DMS 273 treated with DMSO at 0.1 percent for 48 hours (cell line): ENCODE data around the gene NR3C2.

Source experiments
- DNase-seq: peaks from one replicate; lab custom pipeline; 2025; lab: John Stamatoyannopoulos, UW

Gene NR3C2

GRCh38 chr4:148434075-148434773, 8.0 kb downstream of the NR3C2 start:
- DNase-seq = no peak

- no peak for DNase-seq
These were observed 10.8 kb downstream of the NR3C2 start for GRCh38 chr4:148431401-148431800.

DNA sequence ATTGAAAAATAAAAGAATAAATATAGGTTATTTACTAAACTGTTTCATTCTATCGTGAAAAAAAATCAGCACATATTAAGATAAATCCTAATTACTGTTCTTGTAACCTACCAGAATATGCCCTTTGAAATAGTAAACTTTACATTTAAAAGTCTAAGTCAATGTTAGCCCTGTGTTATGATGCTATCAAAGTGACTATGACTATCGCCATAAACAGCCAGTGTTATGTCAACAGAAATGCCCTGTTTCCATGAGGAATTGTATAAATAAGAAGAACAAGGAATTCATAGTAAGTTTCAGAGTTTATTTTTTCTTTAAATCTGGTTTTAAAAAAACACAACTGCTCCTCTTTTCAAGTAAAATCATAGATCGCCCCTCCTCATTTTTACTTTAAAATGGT, 11.4 kb downstream of the NR3C2 start:
- DNase-seq = no peak

- no peak for DNase-seq
These were observed 13.0 kb downstream of the NR3C2 start for GRCh38 chr4:148429206-148429605.

DNA sequence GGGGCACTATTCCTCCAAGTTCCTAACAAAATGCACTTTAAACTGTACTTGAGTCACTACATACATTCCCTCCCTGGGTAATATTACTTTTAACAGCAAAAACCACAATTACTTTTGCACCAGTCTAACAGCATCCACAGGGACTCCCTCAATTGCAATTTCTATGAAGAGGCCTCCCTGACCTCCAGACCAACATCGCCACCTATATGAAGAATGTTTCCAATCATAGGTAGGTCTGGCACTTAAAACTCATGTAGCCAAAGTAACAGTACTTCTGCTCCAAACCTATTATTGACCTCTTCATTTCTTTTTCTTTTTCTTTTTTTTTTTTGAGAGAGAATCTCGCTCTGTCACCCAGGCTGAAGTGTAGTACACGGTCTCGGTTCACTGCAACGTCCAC, 15.6 kb downstream of the NR3C2 start:
- DNase-seq = no peak

- DNase-seq = no peak
These were observed 16.7 kb downstream of the NR3C2 start for GRCh38 chr4:148425327-148426110.

- no peak for DNase-seq
These were observed 21.8 kb downstream of the NR3C2 start for GRCh38 chr4:148420397-148420796.

DNA sequence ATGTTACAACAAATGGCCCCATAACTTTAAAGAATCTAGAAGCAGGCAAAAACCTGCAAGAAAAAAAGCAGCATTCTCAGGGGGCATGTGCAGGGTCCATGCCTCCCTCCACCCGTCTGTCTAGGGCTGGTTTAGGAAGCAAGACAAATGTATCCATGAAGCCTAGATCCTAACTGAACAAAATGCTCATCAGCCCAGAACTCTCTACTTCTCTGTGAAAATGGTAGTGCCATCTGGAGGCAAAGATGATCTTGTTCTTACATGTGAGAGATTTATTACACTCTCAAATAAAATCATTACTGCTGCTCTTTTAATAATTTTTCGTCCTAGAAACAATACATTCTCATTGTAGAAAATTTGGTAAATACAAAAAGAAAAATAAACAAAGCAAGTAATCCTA, 26.7 kb downstream of the NR3C2 start:
- no peak for DNase-seq

DNA sequence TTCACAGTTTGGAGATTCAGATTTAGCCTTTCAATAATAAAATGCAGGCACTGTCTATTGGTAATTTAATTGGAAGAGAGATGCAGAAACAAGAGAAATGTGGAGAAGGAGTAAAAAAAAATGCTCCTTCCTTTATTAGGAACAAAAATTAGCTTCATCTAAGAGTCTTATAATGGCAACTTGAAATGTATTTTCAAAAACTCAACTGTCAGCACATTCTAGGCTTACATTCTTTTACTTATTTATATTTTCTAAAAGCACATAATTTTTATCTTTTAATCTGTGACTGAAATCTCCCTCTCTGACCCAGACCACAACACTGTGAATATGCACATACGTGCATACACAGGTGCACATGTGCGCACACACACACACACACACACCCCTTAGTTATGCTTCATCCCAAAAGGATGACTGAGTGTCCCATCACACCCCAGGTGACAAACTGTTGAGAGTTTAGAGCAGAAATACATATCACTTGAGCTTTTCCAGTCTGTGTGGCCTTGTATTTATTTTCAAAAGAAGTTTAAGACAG, 29.7 kb downstream of the NR3C2 start:
- no peak for DNase-seq

GRCh38 chr4:148405161-148405893, 36.9 kb downstream of the NR3C2 start:
- no peak for DNase-seq

DNA sequence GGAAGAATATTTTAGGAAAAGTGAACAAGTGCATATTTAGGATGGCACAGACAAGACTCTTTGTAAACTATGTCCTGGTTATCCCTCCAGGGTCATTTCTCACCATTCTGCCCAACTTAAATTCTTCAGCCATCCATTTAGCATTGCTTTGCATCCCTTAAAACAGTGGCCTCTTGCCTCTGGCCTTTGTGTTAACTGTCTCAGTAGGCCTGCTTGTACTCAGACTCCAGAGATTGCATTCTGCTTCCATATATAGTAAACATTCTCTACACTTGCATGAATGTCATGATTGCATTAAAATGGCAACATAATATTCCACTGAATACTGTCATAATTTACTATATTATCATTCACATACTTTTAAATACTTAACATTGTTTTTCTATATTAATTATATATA, 43.2 kb downstream of the NR3C2 start:
- no peak for DNase-seq

DNA sequence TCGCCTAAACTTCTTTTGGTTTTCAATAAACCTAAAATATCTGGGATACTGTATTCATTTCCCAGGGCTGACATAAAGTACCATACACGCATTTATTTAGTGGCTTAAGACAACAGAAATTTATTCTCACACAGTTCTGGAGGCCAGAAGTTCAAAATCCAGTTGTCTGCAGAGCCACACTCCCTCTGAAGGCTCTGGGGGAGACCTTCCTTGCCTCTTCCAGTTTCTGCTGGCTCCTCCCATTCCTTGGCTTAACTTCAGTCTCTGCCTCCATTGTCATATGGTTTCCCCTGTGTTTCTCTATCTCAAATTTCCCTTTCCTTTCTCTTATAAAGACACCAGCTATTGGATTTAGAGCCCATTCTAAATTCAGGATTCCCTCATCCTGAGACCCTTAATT, 44.4 kb downstream of the NR3C2 start:
- no peak for DNase-seq

DNA sequence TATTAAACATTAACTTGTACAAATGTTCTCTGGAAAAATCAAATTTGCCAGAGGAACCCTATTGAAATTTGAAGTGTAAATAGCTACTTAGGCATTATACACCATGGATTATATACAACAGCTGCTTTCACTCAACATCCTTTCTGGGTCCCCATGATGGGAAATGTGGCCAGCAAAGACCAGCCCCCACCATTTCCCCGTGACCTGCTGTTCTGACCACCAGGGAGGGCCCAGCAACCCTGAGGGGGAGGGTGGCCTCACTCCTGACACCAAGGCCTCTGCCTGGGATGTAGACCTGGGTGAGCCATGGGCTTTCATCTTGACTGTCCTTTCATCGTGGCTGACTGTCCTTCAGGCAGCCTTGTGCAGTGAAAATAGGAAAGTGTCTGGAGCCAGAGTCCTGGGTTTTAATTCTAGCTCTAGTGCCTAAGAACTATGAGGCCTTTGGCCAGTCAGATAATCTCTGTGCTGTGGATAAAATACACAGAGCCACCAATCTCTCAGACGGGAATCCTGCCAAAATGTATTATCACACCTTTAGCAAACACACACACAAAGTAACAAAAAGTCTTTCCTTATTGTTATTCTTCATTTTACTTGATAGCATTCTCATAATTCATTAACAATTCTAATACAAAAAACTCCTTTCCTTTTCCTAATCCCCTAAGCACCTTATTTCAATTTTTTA, 45.1 kb downstream of the NR3C2 start:
- no peak for DNase-seq

DNA sequence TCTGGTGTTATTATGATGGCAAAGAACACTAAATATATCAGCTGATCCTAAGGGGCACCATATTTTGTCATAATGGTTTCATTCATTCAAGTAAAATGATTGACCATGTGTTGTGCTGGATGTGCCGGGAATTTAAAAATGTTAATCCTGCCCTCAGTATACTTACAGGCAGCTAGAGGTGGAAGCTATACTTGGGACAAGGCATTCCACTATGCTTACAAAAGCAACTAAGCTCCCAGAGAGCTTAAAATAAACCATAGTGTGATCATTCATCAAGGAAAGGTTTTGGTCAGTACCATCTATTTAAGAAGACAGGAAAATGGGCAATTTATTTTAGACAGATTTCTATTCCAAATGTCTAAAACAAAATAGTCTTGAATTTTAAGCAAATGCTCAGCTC, 46.4 kb downstream of the NR3C2 start:
- DNase-seq = no peak

- no peak for DNase-seq
These were observed 51.2 kb downstream of the NR3C2 start for GRCh38 chr4:148391056-148391455.

DNA sequence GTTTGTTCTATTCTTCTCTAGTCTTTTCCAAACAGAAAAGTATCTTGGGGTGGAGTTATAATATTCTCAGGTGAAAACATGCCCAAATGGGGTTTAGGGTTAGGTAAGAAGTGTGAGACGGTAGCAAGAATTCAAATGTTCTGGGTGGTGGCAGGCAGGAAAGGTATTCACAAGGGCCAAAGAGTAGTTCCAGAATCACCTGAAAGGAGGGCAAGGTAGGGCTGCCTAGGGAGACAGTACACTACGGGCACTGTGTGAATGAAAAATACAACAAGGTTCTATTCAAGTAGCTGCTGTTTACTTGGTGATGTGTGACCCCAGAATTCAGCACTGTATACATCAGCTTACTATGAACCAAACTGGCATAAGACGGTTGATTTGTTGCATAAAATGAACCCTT, 51.9 kb downstream of the NR3C2 start:
- DNase-seq = no peak

GRCh38 chr4:148380291-148380690, 61.9 kb downstream of the NR3C2 start:
- no peak for DNase-seq

- no peak for DNase-seq
These were observed 66.1 kb downstream of the NR3C2 start for GRCh38 chr4:148376151-148376550.

DNA sequence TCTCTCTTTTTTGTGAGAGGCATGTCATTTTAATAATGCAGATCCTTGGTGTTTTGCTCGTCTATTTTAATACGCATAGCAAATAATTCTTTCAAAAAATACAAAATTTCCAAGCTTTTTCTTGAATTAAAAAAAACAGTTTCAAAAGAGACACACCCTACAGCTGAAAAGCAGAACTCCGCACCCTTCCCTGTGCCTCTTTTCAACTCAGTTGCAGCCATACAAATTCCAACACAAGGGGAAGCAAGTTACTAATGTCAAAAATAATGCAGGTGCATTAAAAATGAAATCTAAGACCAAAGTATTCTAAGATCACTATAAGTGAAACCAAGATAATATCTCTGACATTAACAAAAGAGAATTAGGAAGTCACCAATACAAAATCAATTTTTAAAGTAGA, 66.6 kb downstream of the NR3C2 start:
- DNase-seq = no peak

DNA sequence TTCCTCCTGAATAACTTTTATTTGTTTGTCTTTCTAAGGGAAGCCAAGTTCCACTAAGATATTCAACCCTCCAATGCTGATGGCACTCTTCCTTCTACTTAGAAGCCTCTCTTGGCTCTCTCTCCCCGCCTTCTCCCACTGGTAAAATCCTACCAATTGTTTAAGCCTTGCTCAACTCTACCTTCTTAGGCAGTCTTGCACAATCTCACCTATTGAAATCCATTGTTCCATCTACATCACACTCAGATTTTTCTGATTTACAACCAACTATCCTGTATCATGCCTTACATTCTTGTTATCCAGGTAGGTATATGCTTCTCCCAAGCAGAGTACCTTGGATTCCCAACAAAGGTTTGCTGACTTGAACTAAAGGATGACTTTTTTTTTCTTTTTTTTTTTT, 69.1 kb downstream of the NR3C2 start:
- no peak for DNase-seq

DNA sequence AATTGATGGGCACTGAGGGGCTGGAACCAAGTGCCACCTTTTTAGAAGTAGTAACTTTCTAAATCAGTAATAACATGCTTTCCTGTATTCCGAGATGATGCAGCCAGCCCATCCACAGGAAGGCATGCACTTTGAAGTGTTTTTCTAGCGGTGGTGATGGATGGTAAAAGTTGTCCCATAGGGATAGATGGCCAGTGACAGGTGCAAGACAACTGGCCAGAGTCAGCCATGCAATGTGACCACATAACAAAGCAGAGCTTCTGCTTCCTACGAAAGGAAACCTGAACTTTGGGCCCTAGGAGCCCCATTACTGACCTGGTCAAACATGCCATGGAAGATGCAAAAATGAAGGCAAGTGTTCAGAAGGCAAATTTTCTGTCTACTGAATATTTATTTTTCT, 72.3 kb downstream of the NR3C2 start:
- no peak for DNase-seq

DNA sequence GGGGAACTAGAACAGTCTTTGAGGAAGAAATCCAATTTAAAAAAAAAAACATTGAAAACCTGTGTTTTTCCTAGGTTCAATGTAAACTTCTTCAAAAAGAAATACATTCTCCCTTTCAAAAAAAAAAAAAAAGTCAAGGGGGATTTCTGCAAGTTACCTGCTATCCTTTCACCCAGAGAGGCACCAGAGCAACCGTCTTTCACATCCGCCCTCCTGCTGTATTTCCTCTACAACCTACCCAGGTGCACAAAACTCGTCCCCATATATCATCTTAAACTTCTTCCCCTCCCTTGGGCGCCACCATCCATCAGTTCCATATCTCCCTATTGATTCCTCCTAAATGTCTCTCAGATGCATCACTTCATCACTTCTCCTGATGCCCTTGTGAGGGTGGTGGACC, 74.5 kb downstream of the NR3C2 start:
- DNase-seq = no peak
